ENCODE results near the gene EFNB2. TPM values are rescaled to one million over a fixed set of nuclear protein-coding genes. Genes with fewer than 3 reads are reported as not detected.
A peak's percentile ranks its signal among the peaks of the same experiment; 100 is the strongest.

Gene EFNB2
- total and polyA plus RNA-seq, 4 donors, result 15.7 to 43.8 (median 29.1) TPM

GRCh38 chr13:106527445-106527801, 8.0 kb downstream of the EFNB2 start:
- peaks cover 0 to 3% (median 0%) of the 10 kb centered on the region in 4 donors for H3K36me3 ChIP-seq (ENCODE audit: control insufficient read depth in 4 of 4, insufficient read depth in 4 of 4, low read length in 4 of 4)
- ATAC-seq (ENCODE audit: insufficient read depth, low FRiP score) (no peak), DNase-seq (no peak)
- no peak overlapping the region for H3K27ac ChIP-seq (ENCODE audit: low read depth in 1 of 2, low read length in 1 of 2)
- H3K9ac ChIP-seq (ENCODE audit: insufficient read depth in 1 of 2, low read length in 2 of 2), result no peak overlapping the region
- H3K27me3 ChIP-seq (ENCODE audit: control insufficient read depth in 3 of 3, insufficient read depth in 3 of 3, low read length in 2 of 3), result no peaks in the 10 kb centered on the region
- H3K4me3 ChIP-seq, result no peak overlapping the region
- H3K9me3 ChIP-seq (ENCODE audit: control insufficient read depth in 4 of 4, insufficient read depth in 3 of 4, low read length in 3 of 4), result no peaks in the 10 kb centered on the region
- TF ChIP-seq, protein P1, sequence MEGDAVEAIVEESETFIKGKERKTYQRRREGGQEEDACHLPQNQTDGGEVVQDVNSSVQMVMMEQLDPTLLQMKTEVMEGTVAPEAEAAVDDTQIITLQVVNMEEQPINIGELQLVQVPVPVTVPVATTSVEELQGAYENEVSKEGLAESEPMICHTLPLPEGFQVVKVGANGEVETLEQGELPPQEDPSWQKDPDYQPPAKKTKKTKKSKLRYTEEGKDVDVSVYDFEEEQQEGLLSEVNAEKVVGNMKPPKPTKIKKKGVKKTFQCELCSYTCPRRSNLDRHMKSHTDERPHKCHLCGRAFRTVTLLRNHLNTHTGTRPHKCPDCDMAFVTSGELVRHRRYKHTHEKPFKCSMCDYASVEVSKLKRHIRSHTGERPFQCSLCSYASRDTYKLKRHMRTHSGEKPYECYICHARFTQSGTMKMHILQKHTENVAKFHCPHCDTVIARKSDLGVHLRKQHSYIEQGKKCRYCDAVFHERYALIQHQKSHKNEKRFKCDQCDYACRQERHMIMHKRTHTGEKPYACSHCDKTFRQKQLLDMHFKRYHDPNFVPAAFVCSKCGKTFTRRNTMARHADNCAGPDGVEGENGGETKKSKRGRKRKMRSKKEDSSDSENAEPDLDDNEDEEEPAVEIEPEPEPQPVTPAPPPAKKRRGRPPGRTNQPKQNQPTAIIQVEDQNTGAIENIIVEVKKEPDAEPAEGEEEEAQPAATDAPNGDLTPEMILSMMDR (IDR thresholded peaks at IDR 0.05; ENCODE audit: control extremely low read depth, extremely low read depth), result no peak
- WGBS, 2 donors, result 69 to 88% methylated on average over 1 of the region's 1 CpG
- H3K4me1 ChIP-seq (ENCODE audit: control insufficient read depth in 5 of 5, insufficient read depth in 5 of 5, low read length in 5 of 5), result peaks cover 0 to 39% (median 14%) of the 10 kb centered on the region in 5 donors

DNA sequence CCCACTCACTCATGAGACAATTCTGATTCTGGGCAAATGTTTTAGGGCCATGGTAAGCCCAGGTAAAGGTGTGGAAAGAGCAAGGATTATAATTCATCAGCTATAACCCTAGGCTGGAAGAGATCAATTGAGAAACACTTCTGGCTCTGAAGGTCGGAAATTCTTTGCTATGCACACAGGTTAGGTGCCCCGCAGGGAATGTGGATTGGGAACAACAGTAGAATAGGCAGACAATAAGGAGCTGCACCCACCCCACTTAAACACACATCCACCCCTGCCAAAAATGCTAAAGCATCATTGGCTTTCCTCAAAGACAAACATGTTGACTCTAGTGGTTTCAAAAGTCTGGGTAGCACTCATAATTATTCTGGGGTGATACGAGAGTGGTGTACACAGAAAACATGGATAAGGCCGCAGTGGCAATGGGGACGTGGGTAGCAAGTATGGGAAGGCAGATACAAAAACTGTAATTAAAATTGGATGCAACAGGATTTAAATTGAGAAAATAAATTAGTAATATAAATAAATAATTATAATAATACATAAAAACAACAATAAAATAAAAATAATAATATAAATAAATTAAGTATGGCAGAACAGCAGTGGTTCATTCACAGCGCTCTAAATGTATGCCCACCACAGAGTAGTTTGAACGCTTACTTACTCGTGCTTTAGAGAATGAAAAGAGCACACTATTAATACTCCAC, 8.6 kb downstream of the EFNB2 start:
- Histone ChIP-seq H3K27me3 (ENCODE audit: control insufficient read depth in 3 of 3, insufficient read depth in 3 of 3, low read length in 2 of 3) (no peaks in the 10 kb centered on the region), H3K9me3 (ENCODE audit: control insufficient read depth in 4 of 4, insufficient read depth in 3 of 4, low read length in 3 of 4) (no peaks in the 10 kb centered on the region), H3K36me3 (ENCODE audit: control insufficient read depth in 4 of 4, insufficient read depth in 4 of 4, low read length in 4 of 4) (peaks cover 0 to 3% (median 0%) of the 10 kb centered on the region in 4 donors), H3K4me1 (ENCODE audit: control insufficient read depth in 5 of 5, insufficient read depth in 5 of 5, low read length in 5 of 5) (peaks cover 0 to 36% (median 14%) of the 10 kb centered on the region in 5 donors), H3K27ac (ENCODE audit: low read depth in 1 of 2, low read length in 1 of 2) (no peak overlapping the region), H3K4me3 (no peak overlapping the region), H3K9ac (ENCODE audit: insufficient read depth in 1 of 2, low read length in 2 of 2) (no peak overlapping the region)
- TF ChIP-seq, protein P1 (IDR thresholded peaks at IDR 0.05; ENCODE audit: control extremely low read depth, extremely low read depth), result no peak
- 63 to 82% methylated on average over 8 of the region's 8 CpGs for WGBS, 2 donors
- DNase-seq, result no peak
- ATAC-seq (ENCODE audit: insufficient read depth, low FRiP score), result peak; percentile 22

GRCh38 chr13:106525865-106526264, 9.6 kb downstream of the EFNB2 start:
- TF ChIP-seq, protein P1 (IDR thresholded peaks at IDR 0.05; ENCODE audit: control extremely low read depth, extremely low read depth), result no peak
- Histone ChIP-seq H3K27ac (ENCODE audit: low read depth in 1 of 2, low read length in 1 of 2) (peak overlapping the region in 1 of 2 donors; percentile 51), H3K9me3 (ENCODE audit: control insufficient read depth in 4 of 4, insufficient read depth in 3 of 4, low read length in 3 of 4) (no peaks in the 10 kb centered on the region), H3K9ac (ENCODE audit: insufficient read depth in 1 of 2, low read length in 2 of 2) (no peak overlapping the region), H3K27me3 (ENCODE audit: control insufficient read depth in 3 of 3, insufficient read depth in 3 of 3, low read length in 2 of 3) (no peaks in the 10 kb centered on the region), H3K36me3 (ENCODE audit: control insufficient read depth in 4 of 4, insufficient read depth in 4 of 4, low read length in 4 of 4) (peaks cover 0 to 3% (median 0%) of the 10 kb centered on the region in 4 donors), H3K4me3 (no peak overlapping the region), H3K4me1 (ENCODE audit: control insufficient read depth in 5 of 5, insufficient read depth in 5 of 5, low read length in 5 of 5) (peaks cover 0 to 31% (median 10%) of the 10 kb centered on the region in 5 donors)
- no peak for DNase-seq
- ATAC-seq (ENCODE audit: insufficient read depth, low FRiP score), result no peak
- WGBS, 2 donors, result 60 to 77% methylated on average over 3 of the region's 3 CpGs

Data from lung (tissue), 12 donors.